CD4-positive, alpha-beta T cell treated with Interleukin-4 for 4 hours (primary cell): ENCODE data around the gene ATP9B.
"Not testable (repeated sequence)": the region's sequence is repeated elsewhere in the genome, so short reads cannot be mapped to it uniquely, and the experiment has no call there.

Source experiments
- DNase-seq: peaks from one replicate; pipeline ENCODE4 v3.0.0-alpha.2; 2020

Gene ATP9B

GRCh38 chr18:79371561-79372121 is 302.4 kb downstream of the ATP9B start:
- DNase-seq, result no peak

GRCh38 chr18:79372461-79372860 is 303.3 kb downstream of the ATP9B start:
- no peak for DNase-seq

- no peak for DNase-seq
Measured at GRCh38 chr18:79372991-79373390, 303.8 kb downstream of the ATP9B start.

DNA sequence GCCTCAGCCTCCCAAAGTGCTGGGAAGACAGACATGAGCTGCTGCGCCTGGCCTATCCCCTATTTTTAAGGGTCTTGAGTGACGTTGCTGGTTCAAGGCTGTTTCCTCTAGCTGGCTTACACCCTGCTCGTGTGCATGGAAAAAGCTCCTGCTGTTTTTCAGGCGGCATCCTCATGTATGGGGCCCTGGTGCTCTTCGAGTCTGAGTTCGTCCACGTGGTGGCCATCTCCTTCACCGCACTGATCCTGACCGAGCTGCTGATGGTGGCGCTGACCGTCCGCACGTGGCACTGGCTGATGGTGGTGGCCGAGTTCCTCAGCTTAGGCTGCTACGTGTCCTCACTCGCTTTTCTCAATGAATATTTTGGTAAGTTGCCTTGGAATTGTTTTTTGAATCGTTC is 304.5 kb downstream of the ATP9B start:
- no peak for DNase-seq

DNA sequence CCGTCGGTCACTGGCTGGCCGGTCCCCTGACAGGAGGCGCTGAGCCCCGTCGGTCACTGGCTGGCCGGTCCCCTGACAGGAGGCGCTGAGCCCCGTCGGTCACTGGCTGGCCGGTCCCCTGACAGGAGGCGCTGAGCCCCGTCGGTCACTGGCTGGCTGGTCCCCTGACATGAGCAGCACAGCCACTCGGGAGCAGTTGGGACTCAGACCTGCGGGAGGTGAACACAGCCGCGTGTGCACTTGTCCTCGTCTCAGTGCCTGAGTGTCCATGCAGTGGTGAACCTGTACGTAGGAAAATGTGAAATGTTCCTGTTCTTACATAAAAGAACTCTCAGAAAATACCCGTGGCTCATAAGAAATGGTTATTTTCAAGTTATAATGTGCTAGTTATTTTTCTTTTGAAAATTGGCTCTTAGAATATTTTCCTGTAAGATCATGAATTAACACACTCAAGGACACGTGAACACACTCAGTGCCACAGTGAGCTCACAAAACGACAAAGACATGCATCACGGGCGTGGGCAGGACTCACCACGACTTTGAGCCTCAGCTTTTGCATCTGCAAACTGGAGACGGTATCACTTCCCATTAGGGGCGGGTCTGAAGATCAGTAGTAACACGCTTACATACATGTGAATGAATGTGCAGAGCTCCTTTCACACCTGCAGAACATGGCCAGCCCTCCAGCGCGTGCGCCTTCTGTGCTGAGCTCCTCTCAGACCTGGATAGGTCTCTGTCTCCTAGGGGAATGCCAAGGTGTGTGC is 305.4 kb downstream of the ATP9B start:
- DNase-seq, result no peak

GRCh38 chr18:79375441-79376154 is 306.4 kb downstream of the ATP9B start:
- no peak for DNase-seq

DNA sequence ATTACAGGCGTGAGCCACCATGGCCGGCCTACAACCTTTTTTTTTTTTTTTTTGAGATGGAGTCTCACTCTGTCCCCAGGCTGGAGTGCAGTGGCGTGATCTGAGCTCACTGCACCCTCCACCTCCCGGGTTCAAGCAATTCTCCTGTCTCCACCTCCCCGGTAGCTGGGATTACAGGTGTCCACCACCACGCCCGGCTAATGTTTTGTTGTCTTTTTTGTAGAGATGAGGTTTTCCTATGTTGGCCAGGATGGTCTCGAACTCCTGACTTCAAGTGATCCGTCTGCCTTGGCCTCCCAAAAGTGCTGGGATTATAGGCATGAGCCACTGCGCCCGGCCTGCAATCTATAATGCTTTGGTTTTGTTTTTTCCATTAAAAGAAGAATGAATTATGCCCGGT is 307.5 kb downstream of the ATP9B start:
- DNase-seq, result not testable (repeated sequence)

DNA sequence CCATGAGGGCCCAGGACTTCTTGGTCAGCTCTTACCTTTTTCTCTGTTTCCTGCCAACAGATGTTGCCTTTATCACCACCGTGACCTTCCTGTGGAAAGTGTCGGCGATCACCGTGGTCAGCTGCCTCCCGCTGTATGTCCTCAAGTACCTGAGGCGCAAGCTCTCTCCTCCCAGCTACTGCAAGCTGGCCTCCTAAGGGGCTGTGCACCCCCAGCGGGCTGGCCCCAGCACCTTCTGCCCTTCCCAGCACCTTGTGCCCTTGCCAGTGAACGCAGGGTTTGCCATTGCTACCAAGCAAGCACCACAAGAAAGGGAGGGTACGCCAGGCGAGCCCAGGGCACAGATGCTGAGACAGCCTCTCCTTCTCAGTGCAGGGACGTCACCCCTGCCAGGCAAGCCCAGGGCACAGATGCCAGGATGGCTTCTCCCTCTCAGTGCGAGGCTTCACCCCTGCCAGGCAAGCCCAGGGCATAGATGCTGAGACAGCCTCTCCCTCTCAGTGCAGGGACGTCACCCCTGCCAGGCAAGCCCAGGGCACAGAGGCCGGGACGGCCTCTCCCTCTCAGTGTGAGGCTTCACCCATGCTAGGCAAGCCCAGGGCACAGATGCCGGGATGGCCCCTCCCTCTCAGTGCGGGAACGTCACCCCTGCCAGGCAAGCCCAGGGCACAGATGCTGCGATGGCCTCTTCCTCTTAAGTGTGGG is 308.1 kb downstream of the ATP9B start:
- no peak for DNase-seq

GRCh38 chr18:79378536-79379250 is 309.5 kb downstream of the ATP9B start:
- peak; percentile 71 for DNase-seq

DNA sequence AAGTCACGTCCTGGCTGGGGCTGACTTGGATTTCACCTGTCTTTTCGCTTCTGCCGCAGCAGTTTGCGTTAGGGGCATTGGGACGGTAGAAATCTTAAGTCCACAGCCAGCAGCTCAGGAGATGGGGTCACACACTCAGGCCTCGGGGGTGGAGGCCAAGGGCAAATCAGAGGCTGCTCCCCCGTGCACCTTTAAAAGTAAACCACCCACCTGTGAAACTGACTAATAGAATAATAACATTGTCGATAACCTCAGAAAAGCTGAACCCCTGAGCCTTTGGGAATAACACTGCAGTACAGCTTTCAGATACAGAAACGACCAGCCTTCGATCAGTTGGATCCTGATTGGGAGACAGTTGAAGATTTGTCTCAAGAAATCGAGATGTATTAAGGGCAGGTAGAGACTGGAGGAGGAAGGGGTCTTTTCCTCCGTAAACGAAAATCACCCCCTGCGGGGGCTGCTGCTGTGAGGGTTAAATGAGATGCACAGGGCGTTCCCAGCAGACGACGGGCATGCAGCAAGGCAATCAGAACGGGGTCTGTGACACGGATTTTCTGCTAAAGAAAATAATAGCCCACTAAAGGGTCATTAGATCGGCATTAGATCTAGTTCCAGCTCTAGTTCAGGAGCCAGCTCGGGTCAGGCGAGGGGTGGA is 310.2 kb downstream of the ATP9B start:
- DNase-seq, result no peak

- DNase-seq, result no peak
Measured at GRCh38 chr18:79379931-79380815, 311.0 kb downstream of the ATP9B start.

DNA sequence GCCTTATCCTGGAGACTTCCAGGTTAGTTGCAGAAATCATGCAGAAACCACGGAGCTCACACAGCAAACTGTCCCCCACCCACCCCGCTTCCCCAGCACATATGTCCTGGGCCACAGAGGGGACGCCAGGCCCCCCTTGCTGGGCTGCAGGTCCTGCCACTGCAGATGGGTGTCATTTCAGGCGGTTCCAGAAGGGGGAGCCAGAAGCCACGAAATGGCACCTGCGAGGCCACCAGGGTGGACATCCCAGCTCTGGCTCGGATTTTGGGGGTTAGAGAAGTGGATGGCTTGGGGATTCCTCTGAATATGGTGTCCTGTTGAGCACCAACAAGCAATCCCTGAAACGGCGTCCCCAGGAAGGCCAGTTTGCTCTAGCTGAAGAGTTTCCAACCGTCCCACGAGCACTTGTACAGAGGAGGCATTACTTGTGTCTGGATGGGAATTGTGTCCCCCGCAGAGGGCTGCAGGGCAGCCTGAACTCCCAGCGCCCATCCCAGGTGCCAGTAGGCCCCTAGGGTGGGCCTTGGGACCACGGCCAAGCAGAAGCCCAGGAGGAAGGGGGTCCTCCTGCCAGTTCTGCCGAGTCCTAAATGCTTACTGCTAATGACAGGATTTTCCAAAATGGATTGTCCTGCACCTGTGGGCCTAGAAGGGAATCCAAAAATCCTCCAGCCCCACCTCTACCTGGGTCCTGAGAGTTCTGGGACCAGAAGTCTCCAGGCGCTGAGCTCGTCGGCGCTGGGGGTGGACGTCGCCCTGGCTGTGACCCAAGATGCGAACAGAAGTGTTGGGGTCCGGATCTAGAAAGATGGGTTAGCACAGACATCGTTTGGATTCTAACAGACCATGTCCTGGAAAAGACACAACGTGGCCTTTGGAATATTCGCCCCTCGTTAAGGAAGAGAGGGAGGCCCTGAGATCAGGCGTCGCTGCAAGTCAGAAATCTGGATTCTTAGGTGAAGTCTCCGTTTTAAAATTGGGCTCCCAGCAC is 311.9 kb downstream of the ATP9B start:
- peak; percentile 59 for DNase-seq

GRCh38 chr18:79381811-79382311 is 312.7 kb downstream of the ATP9B start:
- no peak for DNase-seq

DNA sequence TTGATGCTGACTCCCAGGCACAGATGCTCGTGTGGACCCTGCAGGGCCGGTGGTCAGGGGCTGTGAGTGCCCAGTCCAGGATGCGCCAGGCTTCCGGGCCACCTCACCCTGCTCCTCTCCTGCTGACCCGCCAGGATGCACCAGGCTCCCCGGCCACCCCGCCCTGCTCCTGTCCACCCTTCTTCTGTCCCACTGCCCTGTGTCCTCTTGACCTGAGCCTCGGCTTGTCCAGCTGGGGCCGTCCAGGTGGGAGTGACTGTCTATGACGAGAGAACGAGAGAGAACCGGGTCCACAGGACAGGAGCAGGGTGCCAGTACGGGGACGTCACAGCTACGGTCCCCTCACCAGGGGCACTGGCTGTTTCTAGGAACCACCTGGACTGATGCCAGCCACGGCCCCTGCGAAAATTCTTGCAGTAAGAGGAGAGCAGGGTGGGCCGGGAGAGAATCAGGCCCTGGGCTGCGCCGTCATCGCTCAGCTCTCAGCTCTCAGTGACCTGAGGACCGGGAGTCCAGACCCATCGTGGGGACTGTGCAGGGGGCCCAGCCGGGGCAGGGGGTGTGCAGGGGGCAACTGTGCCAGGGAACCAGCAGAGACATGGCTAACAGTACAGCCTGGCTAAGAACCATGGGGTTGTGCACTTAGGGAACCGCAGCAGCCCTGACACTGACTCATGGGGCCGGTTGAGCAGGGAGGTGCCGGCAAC is 313.6 kb downstream of the ATP9B start:
- no peak for DNase-seq

GRCh38 chr18:79383388-79384056 is 314.3 kb downstream of the ATP9B start:
- no peak for DNase-seq

DNA sequence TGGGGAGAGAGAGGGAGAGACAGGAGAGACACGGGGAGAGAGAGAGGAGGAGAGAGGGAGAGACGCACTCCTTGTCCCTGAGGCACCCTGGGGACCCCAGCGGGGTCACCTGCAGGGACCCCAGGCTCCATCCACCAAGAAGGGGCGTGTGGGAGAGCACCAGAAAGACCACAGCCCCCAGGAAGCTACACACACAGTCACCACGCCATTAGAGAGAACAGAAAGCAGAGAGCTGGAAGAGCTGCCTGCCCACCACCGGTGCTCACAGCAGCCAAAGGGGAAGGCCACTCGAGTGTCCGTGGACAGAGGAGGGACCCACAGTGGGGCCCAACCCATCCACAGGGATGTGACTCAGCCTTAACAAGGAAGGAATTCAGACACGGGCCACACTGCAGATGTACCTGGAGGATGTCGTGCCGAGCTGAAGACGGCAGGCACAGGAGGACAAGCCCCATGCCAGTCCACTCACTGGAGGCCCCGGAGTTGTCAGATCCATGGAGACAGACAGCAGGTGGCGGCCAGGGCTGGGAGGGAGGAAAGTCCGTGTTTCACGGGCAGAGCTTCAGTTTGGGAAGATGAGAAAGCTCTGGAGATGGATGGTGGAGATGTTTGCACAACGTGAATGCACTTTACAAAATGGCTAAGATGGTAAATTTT is 315.1 kb downstream of the ATP9B start:
- DNase-seq, result no peak

DNA sequence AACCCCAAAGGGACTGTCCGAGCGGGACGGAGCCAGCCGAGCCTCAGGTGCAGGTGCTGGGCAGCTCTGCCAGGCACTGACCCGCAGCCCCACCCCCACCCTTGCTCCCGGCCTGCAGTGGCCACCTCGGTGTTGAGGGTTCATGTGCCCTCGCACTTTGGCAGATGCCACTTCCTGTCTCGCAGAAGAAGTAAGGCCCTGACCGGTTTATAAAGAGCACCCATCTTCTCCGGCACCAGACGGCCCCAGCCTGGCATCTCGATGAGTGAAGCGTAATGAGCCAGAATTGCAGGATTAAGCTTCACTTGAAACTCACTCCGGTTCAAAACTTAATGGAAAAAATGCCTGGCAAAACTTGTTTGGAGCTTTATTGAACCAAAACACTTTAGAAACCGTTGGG is 315.6 kb downstream of the ATP9B start:
- DNase-seq, result no peak

DNA sequence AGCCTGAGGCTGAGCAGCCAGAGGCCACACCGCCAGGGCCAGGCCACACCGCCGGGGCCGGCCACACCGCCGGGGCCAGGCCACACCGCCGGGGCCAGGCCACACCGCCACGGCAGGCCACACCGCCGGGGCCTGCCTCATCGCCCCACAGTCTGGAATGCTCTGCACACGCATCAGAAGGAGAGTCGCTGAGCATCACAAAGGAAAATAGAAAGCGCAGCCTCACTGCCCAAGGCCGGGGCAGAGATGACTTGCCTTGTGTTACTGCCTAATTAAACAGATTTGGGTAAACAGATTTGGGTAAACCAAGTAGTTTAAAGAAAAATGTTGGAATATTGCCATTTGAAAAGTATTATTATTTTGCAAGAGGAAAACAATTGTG is 316.1 kb downstream of the ATP9B start:
- DNase-seq, result no peak
